Skin of body (tissue), 3 donors: ENCODE data around the gene ERICH2. TPM values are rescaled to one million over a fixed set of nuclear protein-coding genes. Genes with fewer than 3 reads are reported as not detected.

ENCODE experiments used
- DNase-seq: peaks from one replicate; lab custom pipeline; 2025; lab: John Stamatoyannopoulos, UW
- small RNA-seq: library from RNA; depleted of rRNA; stranded (forward); fragments of <200 nt; gene quantifications from one replicate; pipeline ENCODE3, GENCODE V24; 2014; ENCODE audit warnings: low replicate concordance
- total RNA-seq: library from RNA; depleted of rRNA; stranded (reverse); fragments of >200 nt; gene quantifications from one replicate; pipeline ENCODE4 v1.2.3, GENCODE V29; 2014

The ERICH2 gene
- total RNA-seq, 1 donor from 2014 or later, result 0.79 TPM

DNA sequence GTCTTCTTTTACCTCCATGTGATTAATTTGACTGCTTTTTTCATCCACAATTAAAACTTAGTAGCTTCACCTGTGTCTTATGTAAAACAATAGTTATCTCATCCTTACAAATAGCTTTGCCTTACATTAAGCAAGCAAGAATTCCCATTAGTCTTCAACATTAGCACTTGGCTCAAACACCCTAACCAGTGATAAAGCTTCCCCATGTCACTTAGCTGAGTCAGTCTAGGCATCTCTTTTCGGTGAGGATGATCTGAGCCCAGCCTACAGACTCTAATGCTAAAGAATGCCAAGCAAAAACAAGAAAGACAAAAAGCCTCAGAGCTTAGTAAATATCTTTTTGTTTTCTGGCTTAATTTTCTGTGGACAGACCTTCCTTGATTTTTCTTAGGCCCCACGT is 72.6 kb downstream of the ERICH2 start:
- no peak for DNase-seq

DNA sequence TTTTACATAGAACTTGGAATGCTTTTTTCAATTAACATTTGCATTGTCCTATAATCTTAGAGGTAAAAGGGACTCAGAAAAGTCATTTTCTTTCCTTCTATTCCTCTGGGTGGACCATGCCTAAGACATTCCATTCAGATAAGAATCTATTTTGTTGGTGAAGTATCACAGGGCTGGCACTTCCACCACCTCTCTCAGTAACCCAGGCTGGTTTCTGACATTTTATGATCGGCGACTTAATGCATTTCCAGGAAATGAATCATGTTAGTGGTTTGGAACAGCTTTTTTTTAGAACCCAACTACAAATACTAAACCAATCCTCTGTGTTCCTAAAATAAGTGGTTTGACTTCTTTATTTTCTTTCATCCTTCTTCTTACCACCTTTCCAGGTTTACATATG is 73.5 kb downstream of the ERICH2 start:
- no peak for DNase-seq

DNA sequence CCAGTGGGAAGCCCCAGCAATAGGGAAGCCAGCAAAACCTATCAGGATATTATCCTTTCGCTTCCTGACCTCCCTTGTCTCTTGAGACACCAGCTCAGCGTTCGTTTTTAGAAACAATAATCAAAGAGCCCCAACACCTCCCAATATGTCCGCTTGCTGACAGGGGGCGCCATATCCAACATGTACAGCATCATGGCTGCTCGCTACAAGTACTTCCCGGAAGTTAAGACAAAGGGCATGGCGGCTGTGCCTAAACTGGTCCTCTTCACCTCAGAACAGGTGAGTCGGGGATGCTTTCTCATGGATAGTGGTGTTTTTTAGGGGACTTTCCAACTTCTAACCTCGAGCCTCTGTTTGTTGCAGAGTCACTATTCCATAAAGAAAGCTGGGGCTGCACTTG is 75.2 kb downstream of the ERICH2 start:
- no peak for DNase-seq

DNA sequence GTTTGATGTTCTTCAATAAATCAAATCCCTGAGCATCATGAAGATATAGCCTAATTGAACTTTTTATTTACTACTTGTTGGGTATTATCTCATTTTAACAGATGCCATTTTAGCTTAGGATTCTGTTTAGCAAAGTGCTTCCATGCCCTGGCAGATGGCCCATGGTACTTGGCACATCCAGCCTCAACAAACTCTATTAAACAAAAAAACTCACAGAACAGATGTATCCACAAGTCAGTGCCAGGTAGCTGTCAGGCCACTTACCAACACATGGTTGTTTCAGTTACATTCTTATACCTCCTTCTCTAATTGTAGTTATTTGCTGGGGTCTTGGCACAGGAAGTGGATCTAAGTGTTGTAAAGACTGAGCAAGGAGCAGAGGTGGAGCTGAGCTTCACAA is 76.1 kb downstream of the ERICH2 start:
- DNase-seq, result no peak

DNA sequence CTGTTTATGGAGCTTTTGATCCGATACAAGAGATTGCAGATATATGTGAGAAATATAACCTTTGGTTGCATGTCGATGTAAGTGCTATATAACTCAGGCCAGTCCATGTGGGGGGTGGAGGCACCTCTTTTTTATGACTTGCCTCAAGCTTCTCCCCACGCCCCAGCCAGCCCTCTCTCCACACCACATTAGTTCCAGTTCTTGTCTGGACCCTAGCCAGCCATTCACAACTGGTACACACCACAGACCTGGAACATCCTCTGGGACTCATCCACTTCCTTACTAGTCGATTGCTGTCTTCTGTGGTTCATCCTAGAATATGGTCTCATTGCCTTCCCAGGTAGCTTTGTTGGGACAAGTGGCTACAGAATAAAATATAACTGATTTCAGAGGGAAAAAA is 77.5 kb downstream of the ERICH2 start:
- no peak for DNase-seq

Small RNA genes lying within 50 kb of the gene (small RNA-seq; reads per million reads assigned to genes)
- not detected for gene RF00019

Other genes with a start within 250 kb of the ERICH2 start
- gene SP5, start 55.0 kb upstream of the ERICH2 start, total RNA-seq, result 1.8 TPM
- gene GAD1, start 46.5 kb downstream of the ERICH2 start, total RNA-seq, result 3.2 TPM
- gene GORASP2, start 158.9 kb downstream of the ERICH2 start, total RNA-seq, result 34.7 TPM